GM18858 (cell line): ENCODE data around the gene WDR36.
A peak's percentile ranks its signal among the peaks of the same experiment; 100 is the strongest.

Source experiments
- ATAC-seq: cut with Tn5 transposase; IDR thresholded peaks from one replicate; pipeline ENCODE4 v1.9.1; 2021; ENCODE audit not compliant: unreplicated experiment

Gene WDR36

DNA sequence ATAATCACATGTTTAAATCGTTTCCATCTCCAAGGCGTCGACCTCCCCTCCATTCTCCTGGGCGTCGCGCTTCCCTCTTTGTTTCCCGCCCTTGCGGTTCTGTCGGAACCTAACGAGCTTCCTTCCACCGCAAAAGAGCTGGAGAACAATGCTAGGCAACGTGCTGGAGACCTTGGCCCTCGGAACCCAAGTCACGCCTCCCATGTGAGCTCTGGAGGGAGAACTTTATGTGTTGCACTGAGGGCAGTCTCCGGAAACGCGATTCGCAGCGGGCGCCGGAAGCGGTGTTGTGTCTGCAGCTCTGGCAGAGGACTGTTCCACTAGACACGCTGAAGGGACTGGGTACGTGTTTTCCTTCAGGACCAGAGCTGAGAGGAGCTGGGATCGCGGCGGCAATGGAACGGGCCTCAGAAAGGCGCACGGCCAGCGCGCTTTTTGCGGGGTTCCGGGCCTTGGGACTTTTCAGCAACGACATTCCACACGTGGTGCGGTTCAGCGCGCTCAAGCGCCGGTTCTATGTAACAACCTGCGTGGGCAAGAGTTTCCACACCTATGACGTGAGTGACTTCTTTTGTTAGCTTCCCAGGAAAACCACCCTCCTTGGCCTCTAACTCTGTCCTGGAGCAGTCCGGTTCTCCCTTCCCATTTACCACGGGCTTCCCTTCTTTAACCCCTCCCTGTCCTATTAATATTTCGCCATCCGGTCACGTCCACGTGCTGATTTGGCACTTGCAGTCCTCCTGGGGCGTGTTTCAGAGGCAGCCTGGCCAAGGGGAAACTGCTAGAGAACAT lies at the start of gene WDR36:
WDR36 (plus strand) TSS at position 287 of the 792 bp plus-strand sequence; CDS start at position 396, 109 bp downstream.
- ATAC-seq = peak; percentile 85

- ATAC-seq = no peak
Measured at GRCh38 chr5:111043712-111044506, 48.2 kb upstream of the WDR36 start.

- ATAC-seq = no peak
Measured at GRCh38 chr5:111058064-111058463, 34.1 kb upstream of the WDR36 start.

- ATAC-seq = no peak
Measured at GRCh38 chr5:111060169-111060568, 32.0 kb upstream of the WDR36 start.

DNA sequence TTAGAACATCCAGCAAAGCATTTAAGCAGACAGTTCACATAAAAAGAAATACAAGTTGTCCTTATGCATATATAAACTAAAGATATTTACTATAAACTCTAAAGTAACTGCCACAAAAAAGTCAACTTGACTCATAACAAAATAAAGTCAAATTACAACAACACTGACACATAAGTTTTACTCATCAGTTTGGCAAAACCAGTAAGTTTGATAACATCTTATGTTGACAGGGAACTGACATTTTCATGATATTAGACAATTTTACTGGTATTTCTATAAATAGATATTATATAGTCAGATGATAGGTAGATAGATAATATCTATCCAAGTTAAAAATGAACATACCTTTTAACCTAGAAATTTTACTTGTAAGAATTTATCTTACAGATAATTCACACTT lies 30.5 kb upstream of the WDR36 start:
- no peak for ATAC-seq

- no peak for ATAC-seq
Measured at GRCh38 chr5:111063709-111064322, 28.3 kb upstream of the WDR36 start.

DNA sequence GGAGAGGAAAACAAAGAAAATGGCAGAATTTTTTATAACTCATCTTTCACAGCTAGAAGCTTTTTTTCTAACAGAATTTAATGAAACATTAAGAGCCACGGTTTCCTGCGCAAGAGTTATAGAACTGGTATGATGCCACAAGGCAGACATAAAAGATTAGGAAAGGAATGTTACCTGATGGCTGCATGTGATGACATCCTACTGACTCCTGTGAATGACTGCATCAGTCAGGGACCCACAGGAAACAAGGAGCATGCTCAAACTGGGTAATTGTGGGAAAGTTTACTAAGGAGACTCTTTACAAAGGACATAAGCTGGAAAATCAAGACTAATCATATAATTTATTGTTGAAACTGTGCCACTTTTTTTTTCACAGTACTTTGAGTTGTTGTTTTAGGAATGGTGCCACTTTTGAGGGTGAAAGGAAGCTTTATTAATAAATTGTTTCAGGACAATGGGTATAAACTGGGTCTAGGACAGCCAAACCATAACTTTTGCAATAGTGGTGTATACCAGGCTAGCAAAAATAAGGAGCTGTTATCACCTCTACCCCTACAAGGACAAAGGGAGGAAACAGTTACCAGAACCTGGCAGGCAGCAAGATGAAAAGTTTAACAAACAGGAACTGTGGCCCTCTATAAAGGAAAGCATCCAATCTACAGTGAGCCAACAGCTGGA lies 25.7 kb upstream of the WDR36 start:
- ATAC-seq = no peak

DNA sequence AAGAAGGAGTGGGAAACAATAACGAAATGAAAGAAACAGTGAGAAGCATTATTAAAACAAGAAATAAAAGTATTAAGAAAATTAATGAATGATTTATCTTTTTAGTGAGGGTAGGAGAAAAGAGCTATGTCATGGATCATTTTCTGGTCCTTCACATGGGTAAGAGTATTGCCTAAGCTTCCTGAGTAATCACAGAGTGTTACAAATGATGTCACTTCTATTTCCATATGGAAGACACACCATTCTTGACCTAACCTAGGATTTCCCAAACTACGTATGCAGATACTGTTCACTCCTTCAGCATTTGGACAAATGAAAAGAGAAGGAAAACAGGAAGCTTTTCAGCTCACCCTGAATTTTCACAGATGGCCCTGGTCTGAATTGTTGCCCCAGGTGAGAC lies 23.9 kb upstream of the WDR36 start:
- no peak for ATAC-seq

DNA sequence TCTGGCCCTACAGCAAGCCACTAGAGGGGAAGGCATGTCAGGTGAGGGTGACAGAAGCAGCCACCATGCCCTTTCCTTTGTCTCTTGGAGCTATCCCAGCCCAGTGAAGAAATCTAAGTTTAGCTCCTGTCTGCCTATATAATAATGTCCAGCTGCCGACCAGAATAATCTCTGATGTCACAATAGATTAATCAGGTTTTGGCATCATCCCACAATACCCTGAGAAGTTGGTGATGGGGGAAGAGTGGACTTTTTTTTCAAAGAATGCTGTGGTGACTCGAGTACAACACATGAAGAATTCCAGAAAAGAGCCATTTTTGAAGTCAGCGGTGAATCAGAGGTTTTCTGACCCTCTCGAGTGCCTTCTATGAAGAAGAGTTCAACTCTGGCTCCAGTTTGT lies 22.3 kb upstream of the WDR36 start:
- no peak for ATAC-seq

DNA sequence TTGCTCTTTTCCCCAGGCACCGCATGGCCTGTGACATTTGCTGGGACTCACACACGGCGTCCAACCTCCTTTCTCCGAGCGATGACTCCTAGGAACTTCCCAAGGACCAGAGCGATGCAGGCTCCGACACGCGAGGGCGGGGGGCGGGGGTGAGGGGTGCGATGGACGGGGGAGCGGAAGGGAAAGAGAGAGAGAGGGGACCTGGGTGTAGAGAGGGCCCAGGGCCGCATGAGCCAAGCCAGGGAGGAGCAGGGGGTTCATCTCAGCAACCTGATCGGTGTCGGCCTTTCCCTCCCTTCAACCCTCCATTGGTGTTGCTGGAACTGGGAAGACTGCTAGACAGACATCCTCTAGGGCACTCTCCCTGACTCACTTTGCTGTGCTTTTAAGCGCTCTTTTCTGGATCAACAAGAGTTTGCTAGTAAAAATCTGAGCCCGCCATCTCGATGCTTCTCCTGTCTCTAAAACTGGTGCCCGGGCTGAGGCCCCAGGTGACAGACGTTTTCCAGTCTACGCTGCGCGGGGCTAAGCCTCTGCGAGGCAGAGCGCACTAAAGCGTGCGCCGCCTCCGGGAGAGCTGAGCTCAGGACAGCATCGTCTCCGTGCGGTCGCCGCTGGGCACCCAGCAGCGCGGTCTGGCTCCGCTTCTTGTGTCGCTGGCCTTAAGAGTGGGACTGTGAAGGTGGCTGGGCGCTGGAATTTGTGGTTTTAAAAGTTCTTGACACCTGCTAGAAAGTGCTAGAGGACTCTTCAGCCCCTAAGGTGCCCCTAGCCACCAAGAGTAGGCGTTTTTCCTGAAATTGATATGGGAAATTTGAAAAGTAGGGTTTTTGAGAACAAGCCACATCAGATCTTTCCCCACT lies 21.6 kb upstream of the WDR36 start:
- no peak for ATAC-seq

DNA sequence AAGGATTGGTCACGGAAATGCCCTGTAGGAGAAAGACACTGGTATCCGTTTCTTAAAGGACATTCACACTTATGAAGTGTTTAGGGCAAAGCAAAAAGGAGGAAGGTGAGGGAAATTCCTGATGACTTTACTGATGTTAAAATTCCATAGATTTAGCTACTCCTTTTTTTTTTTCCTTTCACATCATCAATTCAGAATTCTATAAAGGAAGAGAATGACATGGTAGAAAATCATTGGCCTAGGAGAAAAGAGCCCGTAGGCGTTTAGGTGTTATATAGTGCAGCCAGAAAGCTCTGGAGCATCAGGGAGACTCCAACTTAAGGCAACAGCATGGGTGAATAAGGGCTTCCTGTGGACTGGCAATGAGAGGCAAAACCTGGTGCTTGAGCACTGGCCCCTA lies 20.7 kb upstream of the WDR36 start, which contains the start of gene TSLP:
TSLP (plus strand) TSS at position 301 of the 400 bp plus-strand sequence. CDS start 178 bp downstream, outside the sequence.
- ATAC-seq = no peak

GRCh38 chr5:111072949-111073682 lies 19.0 kb upstream of the WDR36 start:
- peak; percentile 47 for ATAC-seq

GRCh38 chr5:111074244-111074643 lies 17.9 kb upstream of the WDR36 start:
- no peak for ATAC-seq

GRCh38 chr5:111075520-111075919 lies 16.6 kb upstream of the WDR36 start:
- no peak for ATAC-seq

- no peak for ATAC-seq
Measured at GRCh38 chr5:111076091-111076490, 16.1 kb upstream of the WDR36 start.

- no peak for ATAC-seq
Measured at GRCh38 chr5:111077678-111078077, 14.5 kb upstream of the WDR36 start.

DNA sequence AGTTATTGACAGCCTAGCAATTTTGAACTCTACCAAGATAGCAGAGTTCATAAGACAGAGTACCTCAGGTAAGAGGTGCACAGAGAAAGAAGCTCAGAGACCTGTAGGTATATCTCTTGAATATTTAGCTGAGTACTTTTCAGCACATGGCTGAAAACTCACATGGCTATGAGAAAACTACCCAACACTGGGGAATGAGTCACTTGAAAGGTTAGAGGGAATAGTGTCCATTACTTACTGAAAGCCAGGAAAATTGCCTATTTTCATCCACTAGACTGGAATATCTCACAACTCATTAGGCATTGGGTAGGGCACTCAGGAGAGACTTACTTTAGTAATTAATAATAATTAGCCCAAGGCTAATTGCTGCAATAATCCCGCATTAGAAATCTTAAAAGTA lies 12.3 kb upstream of the WDR36 start:
- ATAC-seq = no peak

DNA sequence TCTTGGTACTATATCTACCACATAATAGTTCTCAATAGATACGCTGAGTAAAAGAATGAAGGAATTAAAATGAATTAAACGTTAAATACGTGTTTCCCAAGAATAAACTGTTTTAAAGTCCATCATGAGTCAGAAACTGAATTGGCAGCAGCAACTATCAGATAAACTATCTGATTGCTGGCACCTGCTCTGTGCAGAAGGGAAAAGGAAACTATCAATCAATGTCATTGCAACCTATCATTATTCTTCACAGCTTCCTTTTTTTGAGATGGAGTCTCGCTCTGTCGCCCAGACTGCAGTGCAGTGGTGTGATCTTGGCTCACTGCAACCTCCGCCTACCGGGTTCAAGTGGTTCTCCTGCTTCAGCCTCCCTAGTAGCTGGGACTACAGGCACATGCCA lies 8.8 kb upstream of the WDR36 start:
- ATAC-seq = peak; percentile 71

DNA sequence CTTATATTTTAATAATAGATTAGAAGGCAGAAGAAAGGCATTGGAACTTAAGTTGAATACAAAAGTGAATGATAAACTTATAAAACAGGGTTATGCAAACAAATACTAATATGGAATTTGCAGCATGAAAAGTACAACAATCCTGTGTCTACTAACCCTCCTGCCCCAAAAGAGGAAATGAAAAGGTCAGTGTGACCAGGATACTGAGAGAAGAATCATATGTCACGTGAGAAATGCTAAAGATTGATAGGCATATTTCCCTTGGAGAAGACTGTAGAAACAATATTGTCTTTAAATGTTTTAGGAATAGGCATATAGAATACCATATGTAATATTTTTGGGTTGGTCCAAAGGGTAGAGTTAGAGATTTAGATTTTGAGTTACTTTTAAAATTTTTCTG lies 3.8 kb downstream of the WDR36 start:
- ATAC-seq = no peak
